CD14-positive monocyte (primary cell): Measurements from ENCODE around the gene GIGYF2. TPM values are rescaled to one million over a fixed set of nuclear protein-coding genes. Genes with fewer than 3 reads are reported as not detected.

Source experiments
- DNase-seq, 3 donors: peaks; one replicate each; pipeline ENCODE4 v3.0.0-alpha.2; 2011 to 2022
- H2AFZ ChIP-seq: 2 replicates; pipeline ENCODE4 v1.6.0; 2012; ENCODE audit warnings: mild to moderate bottlenecking, low read depth, low read length, inconsistent platforms; ENCODE audit not compliant: insufficient read depth, poor library complexity, severe bottlenecking
- H3K27ac ChIP-seq, 2 donors: 1 replicate in 1 of 2; 2 replicates in 1 of 2; pipeline ENCODE4 v1.5.1; 2012 to 2013; ENCODE audit warnings: low read length in 2 of 2, control low read depth in 1 of 2, inconsistent platforms in 1 of 2, low read depth in 1 of 2, mild to moderate bottlenecking in 1 of 2
- H3K27me3 ChIP-seq, 2 donors: one replicate each; pipeline versions ENCODE4 v1.6.0 to v1.6.1; 2011 to 2013; ENCODE audit warnings: low read length in 2 of 2; ENCODE audit not compliant: control insufficient read depth in 2 of 2, insufficient read depth in 2 of 2
- H3K36me3 ChIP-seq, 2 donors: replicated peaks in 1 of 2; 1 replicate in 1 of 2; 2 replicates in 1 of 2; pipeline versions ENCODE4 v1.5.1 to v1.6.1; 2012 to 2013; ENCODE audit warnings: low read length in 2 of 2, control low read depth in 1 of 2, inconsistent platforms in 1 of 2, mild to moderate bottlenecking in 1 of 2; ENCODE audit not compliant: insufficient read depth in 2 of 2, control insufficient read depth in 1 of 2
- H3K4me1 ChIP-seq, 2 donors: 1 replicate in 1 of 2; 2 replicates in 1 of 2; pipeline versions ENCODE4 v1.5.1 to v1.6.1; 2012 to 2013; ENCODE audit warnings: low read length in 2 of 2, control low read depth in 1 of 2, inconsistent platforms in 1 of 2, mild to moderate bottlenecking in 1 of 2, moderate library complexity in 1 of 2; ENCODE audit not compliant: insufficient read depth in 2 of 2, control insufficient read depth in 1 of 2
- H3K4me2 ChIP-seq: replicated peaks from 2 replicates; pipeline ENCODE3; 2012; ENCODE audit warnings: low read length, moderate library complexity, mild to moderate bottlenecking; ENCODE audit not compliant: poor library complexity, severe bottlenecking; ENCODE audit errors: extremely low read depth
- H3K4me3 ChIP-seq, 3 experiments: fragments of 200-600 bp in 1 of 3; sonication (generic) in 1 of 3; replicated peaks in 1 of 3; 1 replicate in 2 of 3; 2 replicates in 1 of 3; pipeline ENCODE4 v1.5.1; 2011 to 2013; ENCODE audit warnings: low read length in 3 of 3, mild to moderate bottlenecking in 3 of 3, control low read depth in 2 of 3, low read depth in 2 of 3, inconsistent platforms in 1 of 3, moderate library complexity in 1 of 3
- H3K79me2 ChIP-seq: 2 replicates; pipeline ENCODE4 v1.6.0; 2012; ENCODE audit warnings: mild to moderate bottlenecking, control low read depth, inconsistent platforms, low read length, moderate library complexity; ENCODE audit not compliant: insufficient read depth
- H3K9ac ChIP-seq: 2 replicates; pipeline ENCODE4 v1.6.0; 2017; ENCODE audit warnings: low read length, mild to moderate bottlenecking; ENCODE audit not compliant: insufficient read depth, poor library complexity, severe bottlenecking
- H3K9me3 ChIP-seq, 2 donors: replicated peaks in 1 of 2; 1 replicate in 1 of 2; 2 replicates in 1 of 2; pipeline versions ENCODE4 v1.5.1 to v1.6.1; 2012 to 2013; ENCODE audit warnings: low read length in 2 of 2, control low read depth in 1 of 2; ENCODE audit not compliant: control insufficient read depth in 1 of 2, insufficient read depth in 1 of 2
- H4K20me1 ChIP-seq: 2 replicates; pipeline ENCODE4 v1.6.0; 2012; ENCODE audit warnings: mild to moderate bottlenecking, low read length, control low read depth, moderate library complexity; ENCODE audit not compliant: insufficient read depth
- H3K27ac Mint-ChIP-seq, 7 donors: one replicate each; pipeline ENCODE4 v1.8.0; 2020; ENCODE audit warnings: mild to moderate bottlenecking in 7 of 7, mixed read lengths in 7 of 7, moderate library complexity in 6 of 7, inconsistent platforms in 2 of 7
- H3K27me3 Mint-ChIP-seq, 3 donors: one replicate each; pipeline ENCODE4 v1.8.0; 2021 to 2022; ENCODE audit warnings: low read depth in 3 of 3, mild to moderate bottlenecking in 3 of 3, mixed read lengths in 3 of 3, moderate library complexity in 3 of 3, inconsistent platforms in 1 of 3
- H3K36me3 Mint-ChIP-seq, 2 donors: one replicate each; pipeline ENCODE4 v1.8.0; 2020; ENCODE audit warnings: mixed read lengths in 2 of 2, inconsistent platforms in 1 of 2, mild to moderate bottlenecking in 1 of 2
- H3K4me1 Mint-ChIP-seq: one replicate; pipeline ENCODE4 v1.8.0; 2020; ENCODE audit warnings: mild to moderate bottlenecking, mixed read lengths
- H3K4me3 Mint-ChIP-seq, 2 donors: one replicate each; pipeline ENCODE4 v1.8.0; 2020; ENCODE audit warnings: mild to moderate bottlenecking in 2 of 2, mixed read lengths in 2 of 2, moderate library complexity in 1 of 2
- H3K9me3 Mint-ChIP-seq, 7 donors: one replicate each; pipeline ENCODE4 v1.8.0; 2020 to 2022; ENCODE audit warnings: mixed read lengths in 7 of 7, mild to moderate bottlenecking in 6 of 7, moderate library complexity in 6 of 7, inconsistent platforms in 2 of 7
- CTCF ChIP-seq: fragments of 200-600 bp; IDR thresholded peaks from one replicate; pipeline ENCODE4 v1.8.0; 2022; ENCODE audit warnings: antibody characterized with exemption, mild to moderate bottlenecking
- WGBS: methylation state at CpG from one replicate; pipeline ENCODE4 v1.1.5; 2013; ENCODE audit warnings: missing lambda C conversion rate; ENCODE audit not compliant: insufficient coverage; 5-methylcytosine and 5-hydroxymethylcytosine counted together
- intact Hi-C, 2 donors: fragments of 100-400 bp; cut with micrococcal nuclease; formaldehyde crosslinking; loops; one replicate each; pipeline versions ENCODE4 v1.15.0 to v1.15.1; 2023
- polyA plus RNA-seq, 3 donors: library from polyadenylated mRNA; depleted of rRNA in 1 of 3; unstranded in 2 of 3; stranded (reverse) in 1 of 3; fragments of 300-500 nt in 2 of 3; fragments of >200 nt in 1 of 3; fragmentation: Illumina TruSeq in 2 of 3; gene quantifications; 1 replicate in 2 of 3; 2 replicates in 1 of 3; pipeline ENCODE4 v1.2.3, GENCODE V29; 2012 to 2021

GIGYF2 gene
- polyA plus RNA-seq, 3 donors, result 7.7 to 20.7 (median 17.3) TPM

- H3K4me1 Mint-ChIP-seq, result peaks cover 21% of the 10 kb centered on the region
- no peaks in the 10 kb centered on the region for H3K27me3 Mint-ChIP-seq
- H3K36me3 Mint-ChIP-seq, result peaks cover 80 to 88% of the 10 kb centered on the region in 2 donors
- 5% methylated on average over 8 of the region's 10 CpGs for WGBS
- H3K36me3 ChIP-seq, result peaks cover 69 to 99% of the 10 kb centered on the region in 2 donors
- no peak overlapping the region for H3K4me3 Mint-ChIP-seq
- H3K4me1 ChIP-seq, result peaks cover 8 to 16% of the 10 kb centered on the region in 2 donors
- no peaks in the 10 kb centered on the region for H3K79me2 ChIP-seq
- H3K9me3 Mint-ChIP-seq, result peaks cover 0 to 3% (median 0%) of the 10 kb centered on the region in 7 donors
- no peak overlapping the region for H3K4me3 ChIP-seq
- H3K27ac Mint-ChIP-seq, result peak overlapping the region in 2 of 7 donors; percentile 50 to 73
- no peak overlapping the region for H3K9ac ChIP-seq
- peak overlapping the region in 1 of 2 donors; percentile 57 for H3K27ac ChIP-seq
- no peak overlapping the region for H3K4me2 ChIP-seq
- peak in 2 of 3 donors; percentile 20 to 38 for DNase-seq
- H3K27me3 ChIP-seq, result no peaks in the 10 kb centered on the region
- no peaks in the 10 kb centered on the region for H3K9me3 ChIP-seq
- no peak for TF ChIP-seq CTCF
- peaks cover 20% of the 10 kb centered on the region for H4K20me1 ChIP-seq
- intact Hi-C loops, result no loop called here
- no peak overlapping the region for H2AFZ ChIP-seq
Observed at GRCh38 chr2:232816657-232817056, 119.5 kb downstream of the GIGYF2 start.

GRCh38 chr2:232817756-232818155 is 120.6 kb downstream of the GIGYF2 start:
- H3K79me2 ChIP-seq, result no peaks in the 10 kb centered on the region
- Mint-ChIP-seq H3K27ac (no peak overlapping the region), H3K4me3 (no peak overlapping the region), H3K36me3 (peaks cover 79 to 88% of the 10 kb centered on the region in 2 donors), H3K9me3 (peaks cover 0 to 3% (median 0%) of the 10 kb centered on the region in 7 donors), H3K27me3 (no peaks in the 10 kb centered on the region), H3K4me1 (peaks cover 21% of the 10 kb centered on the region)
- no peak overlapping the region for H3K27ac ChIP-seq
- WGBS, result no CpG with 5 or more reads among the region's 3 CpGs
- peaks cover 20% of the 10 kb centered on the region for H4K20me1 ChIP-seq
- no peaks in the 10 kb centered on the region for H3K9me3 ChIP-seq
- no peak overlapping the region for H3K4me3 ChIP-seq
- H3K4me2 ChIP-seq, result no peak overlapping the region
- H3K9ac ChIP-seq, result no peak overlapping the region
- no peak overlapping the region for H2AFZ ChIP-seq
- no peak for DNase-seq
- H3K4me1 ChIP-seq, result peaks cover 8 to 16% of the 10 kb centered on the region in 2 donors
- intact Hi-C loops, result no loop called here
- H3K36me3 ChIP-seq, result peaks cover 67 to 98% of the 10 kb centered on the region in 2 donors
- H3K27me3 ChIP-seq, result no peaks in the 10 kb centered on the region
- no peak for TF ChIP-seq CTCF
